GM21825 (cell line): ENCODE results near the gene CFAP299.
A peak's percentile ranks its signal among the peaks of the same experiment; 100 is the strongest.
"Not testable (repeated sequence)": the region's sequence is repeated elsewhere in the genome, so short reads cannot be mapped to it uniquely, and the experiment has no call there.

Experiments
- ATAC-seq: cut with Tn5 transposase; IDR thresholded peaks from one replicate; pipeline ENCODE4 v1.9.1; 2021; ENCODE audit warnings: mild to moderate bottlenecking, moderate library complexity; ENCODE audit not compliant: unreplicated experiment

CFAP299 gene

DNA sequence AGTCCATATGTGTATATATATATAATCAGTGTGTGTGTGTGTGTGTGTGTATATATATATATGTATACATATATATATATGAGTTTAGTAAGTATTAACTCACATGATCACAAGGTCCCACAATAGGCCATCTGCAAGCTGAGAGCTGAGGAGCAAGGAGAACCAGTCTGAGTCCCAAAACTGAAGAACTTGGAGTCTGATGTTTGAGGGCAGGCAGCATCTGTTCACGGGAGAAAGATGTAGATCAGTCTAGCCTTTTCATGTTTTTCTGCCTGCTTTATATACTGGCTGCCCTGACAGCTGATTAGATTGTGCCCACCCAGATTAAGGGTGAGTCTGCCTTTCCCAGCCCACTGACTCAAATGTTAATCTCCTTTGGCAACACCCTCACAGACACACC, 465.2 kb downstream of the CFAP299 start:
- ATAC-seq: not testable (repeated sequence)

DNA sequence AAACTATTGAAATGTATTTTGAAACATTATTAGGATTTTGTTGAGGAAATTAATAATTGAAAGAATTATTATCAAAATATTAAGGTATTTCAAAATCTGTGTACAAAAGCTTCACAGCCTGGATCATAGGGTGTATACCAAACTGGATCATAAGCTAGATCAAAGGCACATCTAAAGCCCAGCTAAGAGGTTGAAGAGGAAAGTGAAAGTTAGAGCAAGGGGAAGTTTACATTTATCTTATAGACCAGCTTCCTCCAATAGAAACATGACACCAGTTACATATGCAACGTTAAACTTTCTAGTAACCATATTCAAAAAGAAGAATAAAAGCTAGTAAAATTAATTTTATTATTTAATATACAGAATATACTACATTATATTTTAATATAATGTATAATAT, 467.8 kb downstream of the CFAP299 start:
- no peak for ATAC-seq

GRCh38 chr4:80806472-80806871, 470.9 kb downstream of the CFAP299 start:
- no peak for ATAC-seq

- ATAC-seq: no peak
These were observed 473.7 kb downstream of the CFAP299 start for GRCh38 chr4:80809039-80809729.

DNA sequence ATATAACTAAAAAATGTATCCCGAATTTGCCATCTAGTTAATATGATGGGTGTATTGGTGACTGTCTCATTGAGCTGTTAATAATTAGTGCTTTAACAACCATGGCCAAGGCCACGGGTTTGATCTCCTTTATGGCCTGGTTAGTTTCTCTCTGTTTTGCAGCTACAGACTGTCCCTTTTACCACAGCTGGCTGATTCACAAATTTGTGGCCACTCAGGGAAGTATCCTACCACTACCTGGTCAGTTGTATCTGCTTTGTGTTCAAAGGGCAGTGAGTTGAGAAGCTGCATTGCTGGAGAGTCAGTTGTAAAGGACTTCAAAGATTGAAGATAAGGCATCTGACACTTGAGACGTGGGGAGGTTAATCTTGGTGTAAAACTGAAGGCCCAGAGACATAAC, 475.9 kb downstream of the CFAP299 start:
- no peak for ATAC-seq

GRCh38 chr4:80812145-80812544, 476.6 kb downstream of the CFAP299 start:
- ATAC-seq: no peak

GRCh38 chr4:80814266-80814665, 478.7 kb downstream of the CFAP299 start:
- ATAC-seq: no peak

GRCh38 chr4:80831383-80832361, 496.1 kb downstream of the CFAP299 start:
- no peak for ATAC-seq

DNA sequence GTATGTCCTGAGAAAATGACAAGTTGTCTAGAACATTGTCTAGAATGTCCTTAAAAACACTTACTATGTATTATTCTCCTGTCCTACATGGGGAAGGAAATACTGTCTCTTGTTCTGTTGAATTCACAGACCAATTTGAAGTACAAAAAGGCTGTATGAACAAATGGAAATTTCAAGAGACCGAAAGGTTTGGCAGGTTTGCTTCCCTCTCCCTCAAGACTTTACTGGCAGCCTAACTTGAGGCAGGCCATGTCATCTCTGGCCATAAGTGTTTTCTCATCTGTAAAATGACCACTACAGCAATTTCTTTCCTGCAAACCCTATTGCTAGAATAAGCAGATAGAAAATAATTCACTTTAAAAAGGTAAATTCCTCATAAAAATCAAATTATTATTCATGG, 503.8 kb downstream of the CFAP299 start:
- no peak for ATAC-seq

DNA sequence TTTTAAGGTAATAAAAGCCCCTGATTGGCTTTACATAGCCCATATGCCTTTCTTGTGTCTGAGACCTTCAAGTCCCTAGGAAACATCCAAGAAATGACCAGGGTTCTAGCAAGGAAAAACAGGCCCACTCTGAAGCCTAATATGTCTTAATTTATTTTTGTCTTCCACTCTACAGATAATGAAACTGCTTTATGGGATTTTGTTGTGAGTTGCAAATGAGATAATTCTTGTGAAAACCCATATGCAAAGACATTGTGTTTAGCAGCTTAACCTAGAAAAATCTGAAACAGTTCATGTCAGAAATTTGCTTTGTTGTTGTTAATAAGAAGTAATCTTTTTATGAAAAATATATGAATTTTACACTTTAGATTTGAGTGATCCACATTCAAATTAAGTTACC, 504.3 kb downstream of the CFAP299 start:
- ATAC-seq: no peak

DNA sequence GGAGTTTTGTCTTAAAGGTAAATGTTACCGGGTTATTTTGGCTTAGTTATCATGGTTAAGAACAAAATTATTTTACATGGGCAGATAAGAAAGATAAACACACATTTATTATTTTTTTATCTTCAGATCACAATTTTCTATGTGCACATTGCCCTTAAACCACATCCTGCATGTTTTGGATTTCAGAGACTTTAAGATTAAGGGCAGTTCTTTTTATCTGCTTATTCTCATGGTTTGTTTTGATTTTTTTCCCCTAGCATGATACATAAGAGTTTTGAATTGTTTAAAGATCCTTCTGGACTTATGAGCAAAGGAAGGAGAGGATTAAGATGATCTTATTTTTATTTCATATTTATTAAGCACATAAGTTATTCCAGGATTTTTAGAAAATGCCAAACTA, 504.9 kb downstream of the CFAP299 start:
- ATAC-seq: no peak

- no peak for ATAC-seq
These were observed 506.2 kb downstream of the CFAP299 start for GRCh38 chr4:80841587-80842281.

GRCh38 chr4:80846210-80846609, 510.7 kb downstream of the CFAP299 start:
- ATAC-seq: no peak

GRCh38 chr4:80852061-80852460, 516.5 kb downstream of the CFAP299 start:
- ATAC-seq: no peak

DNA sequence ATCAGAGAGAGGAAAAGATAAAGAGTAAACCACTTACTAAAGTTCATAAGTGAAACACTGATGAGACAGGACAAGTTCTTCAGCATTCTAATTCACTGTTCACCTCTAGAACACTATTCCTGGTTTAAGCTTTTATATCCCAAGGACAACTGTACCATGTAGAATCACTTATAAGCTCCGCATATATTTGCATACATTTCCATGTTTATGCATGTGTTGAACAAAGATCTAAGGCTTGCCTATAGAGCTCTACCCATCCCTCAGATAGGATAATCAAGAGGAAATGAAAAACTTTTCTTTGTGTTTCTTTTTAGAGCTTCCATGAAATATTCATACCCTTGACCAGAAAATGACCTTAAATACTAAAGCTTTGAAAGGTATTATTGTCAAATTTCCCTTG, 538.0 kb downstream of the CFAP299 start:
- no peak for ATAC-seq

GRCh38 chr4:80874979-80875378, 539.4 kb downstream of the CFAP299 start:
- no peak for ATAC-seq

DNA sequence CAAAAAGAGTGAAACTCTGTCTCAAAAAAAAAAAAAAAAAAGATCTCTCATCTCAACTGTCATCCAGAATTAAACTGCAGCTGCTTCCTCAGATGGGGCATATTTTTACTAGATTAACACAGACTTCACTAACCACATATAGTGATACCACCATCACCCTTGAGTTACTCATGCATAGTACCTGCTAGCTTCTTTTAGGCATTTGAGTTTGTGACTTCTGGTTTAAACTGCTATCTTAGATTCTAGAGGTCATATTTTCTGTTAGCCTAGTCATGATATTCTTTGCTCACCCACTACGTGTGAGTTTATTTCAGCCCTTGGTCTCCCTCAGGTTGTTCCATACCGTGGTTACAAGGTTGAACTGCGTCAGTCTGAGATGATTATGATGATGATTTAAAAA, 540.1 kb downstream of the CFAP299 start:
- peak; percentile 93 for ATAC-seq

- peak; percentile 80 for ATAC-seq
These were observed 541.3 kb downstream of the CFAP299 start for GRCh38 chr4:80876810-80877209.

GRCh38 chr4:80878218-80878617, 542.7 kb downstream of the CFAP299 start:
- no peak for ATAC-seq

DNA sequence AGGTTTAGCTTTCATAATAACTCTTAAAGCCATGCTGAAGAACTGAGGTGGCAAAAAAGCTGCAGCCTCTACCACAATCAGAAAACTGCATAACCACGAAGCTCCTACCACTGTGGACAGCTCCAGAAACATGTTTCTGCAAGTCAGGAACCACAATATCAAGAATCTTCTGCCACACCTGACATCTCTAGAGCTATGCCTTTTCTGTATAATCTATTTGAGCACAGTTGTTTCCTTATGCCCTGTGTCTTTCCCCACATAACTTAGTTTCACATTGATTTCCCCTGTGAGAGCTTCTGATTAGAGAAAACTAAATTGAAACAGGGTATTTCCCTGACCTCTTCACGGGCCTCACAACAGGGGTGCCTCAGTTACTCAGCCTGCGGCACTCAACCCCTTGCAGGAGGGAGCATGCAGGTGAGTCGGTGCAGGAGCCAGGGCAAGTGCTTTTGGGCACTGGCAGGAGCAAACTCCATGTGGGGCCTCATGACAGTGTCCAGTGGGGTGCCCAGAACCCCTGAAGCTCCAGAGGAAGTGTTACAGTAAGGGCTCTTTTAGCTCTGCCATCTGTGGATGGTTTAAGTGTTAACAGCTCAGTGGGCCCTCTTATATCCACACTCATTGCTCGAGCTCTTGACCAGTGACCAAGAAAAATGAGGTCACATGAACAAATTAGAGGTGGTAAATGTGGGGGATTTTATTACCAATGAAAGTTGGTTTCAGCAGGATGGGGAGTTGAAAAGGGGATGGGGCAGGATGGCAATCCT, 562.2 kb downstream of the CFAP299 start:
- peak; percentile 78 for ATAC-seq

DNA sequence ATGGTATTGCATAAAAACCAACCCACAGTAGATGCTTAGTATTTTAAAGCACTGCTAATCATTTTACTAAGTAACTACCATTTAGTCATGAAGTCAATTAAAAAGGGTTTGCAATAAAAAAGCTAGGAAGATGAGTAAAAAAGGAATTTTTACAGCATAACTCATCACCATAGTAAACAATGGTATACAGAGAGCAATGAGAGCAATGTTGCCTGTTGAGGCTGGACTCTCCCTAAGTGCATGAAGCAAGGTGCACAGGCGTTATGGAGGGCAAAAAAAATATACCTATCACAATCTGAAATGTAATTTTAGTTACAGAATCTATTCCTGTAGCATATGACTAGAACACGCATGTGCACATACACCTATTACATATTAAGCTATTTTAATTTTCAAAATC, 565.4 kb downstream of the CFAP299 start:
- ATAC-seq: no peak
